Osteoblast (primary cell): Measurements from ENCODE around the gene C20orf141. TPM values are rescaled to one million over a fixed set of nuclear protein-coding genes. Genes with fewer than 3 reads are reported as not detected.
A peak's percentile ranks its signal among the peaks of the same experiment; 100 is the strongest.

Experiments
- DNase-seq: peaks from one replicate; pipeline ENCODE4 v3.0.0; 2011; ENCODE audit warnings: low spot score, mixed read lengths; ENCODE audit not compliant: insufficient read length; ENCODE audit errors: missing footprints
- H2AFZ ChIP-seq: 2 replicates; pipeline ENCODE4 v1.6.0; 2011; ENCODE audit warnings: mild to moderate bottlenecking, low read length
- H3K27ac ChIP-seq: 2 replicates; pipeline ENCODE4 v1.5.1; 2011; ENCODE audit warnings: mild to moderate bottlenecking, low read depth, low read length, moderate library complexity
- H3K27me3 ChIP-seq: 2 replicates; pipeline ENCODE4 v1.6.0; 2012; ENCODE audit warnings: mild to moderate bottlenecking, control low read depth, inconsistent platforms, low read length, moderate library complexity; ENCODE audit not compliant: insufficient read depth
- H3K36me3 ChIP-seq: 2 replicates; pipeline ENCODE4 v1.5.1; 2011; ENCODE audit warnings: mild to moderate bottlenecking, low read length, control low read depth, moderate library complexity; ENCODE audit not compliant: insufficient read depth
- H3K4me1 ChIP-seq: 2 replicates; pipeline ENCODE4 v1.5.1; 2011; ENCODE audit warnings: mild to moderate bottlenecking, low read length, control low read depth, moderate library complexity; ENCODE audit not compliant: insufficient read depth
- H3K4me2 ChIP-seq: 2 replicates; pipeline ENCODE4 v1.6.0; 2011; ENCODE audit warnings: mild to moderate bottlenecking, low read length; ENCODE audit not compliant: insufficient read depth
- H3K4me3 ChIP-seq: fragments of 200-600 bp; sonication (generic); 3 replicates; pipeline ENCODE4 v1.5.1; 2012; ENCODE audit warnings: mild to moderate bottlenecking, low read length, inconsistent platforms; ENCODE audit not compliant: insufficient read depth
- H3K79me2 ChIP-seq: 2 replicates; pipeline ENCODE4 v1.6.0; 2012; ENCODE audit warnings: mild to moderate bottlenecking, low read length, control low read depth, inconsistent platforms; ENCODE audit not compliant: insufficient read depth
- H3K9me3 ChIP-seq: 2 replicates; pipeline ENCODE4 v1.5.1; 2011; ENCODE audit warnings: low read depth, low read length, control low read depth
- H4K20me1 ChIP-seq: 2 replicates; pipeline ENCODE4 v1.6.0; 2012; ENCODE audit warnings: mild to moderate bottlenecking, low read length, control low read depth; ENCODE audit not compliant: insufficient read depth
- CTCF ChIP-seq: IDR thresholded peaks from 2 replicates; pipeline ENCODE4 v1.5.1; 2011; ENCODE audit warnings: mild to moderate bottlenecking, low read depth, low read length, moderate library complexity; ENCODE audit errors: extremely low read depth
- total RNA-seq: library from RNA; depleted of rRNA; stranded (reverse); fragments of >200 nt; gene quantifications from 2 replicates; pipeline ENCODE4 v1.2.3, GENCODE V29; 2012

C20orf141 gene
- total RNA-seq, 1 donor: 0.36 TPM

GRCh38 chr20:2837221-2837960, 22.6 kb downstream of the C20orf141 start:
- H3K79me2 ChIP-seq: peaks cover 14% of the 10 kb centered on the region
- no peak overlapping the region for H3K27ac ChIP-seq
- no peak overlapping the region for H2AFZ ChIP-seq
- no peak for TF ChIP-seq CTCF
- H3K4me2 ChIP-seq: no peak overlapping the region
- peaks cover 20% of the 10 kb centered on the region for H3K36me3 ChIP-seq
- peak; percentile 51 for DNase-seq
- H4K20me1 ChIP-seq: no peaks in the 10 kb centered on the region
- peaks cover 12% of the 10 kb centered on the region for H3K4me1 ChIP-seq
- no peaks in the 10 kb centered on the region for H3K27me3 ChIP-seq
- no peak overlapping the region for H3K4me3 ChIP-seq
- H3K9me3 ChIP-seq: no peaks in the 10 kb centered on the region

DNA sequence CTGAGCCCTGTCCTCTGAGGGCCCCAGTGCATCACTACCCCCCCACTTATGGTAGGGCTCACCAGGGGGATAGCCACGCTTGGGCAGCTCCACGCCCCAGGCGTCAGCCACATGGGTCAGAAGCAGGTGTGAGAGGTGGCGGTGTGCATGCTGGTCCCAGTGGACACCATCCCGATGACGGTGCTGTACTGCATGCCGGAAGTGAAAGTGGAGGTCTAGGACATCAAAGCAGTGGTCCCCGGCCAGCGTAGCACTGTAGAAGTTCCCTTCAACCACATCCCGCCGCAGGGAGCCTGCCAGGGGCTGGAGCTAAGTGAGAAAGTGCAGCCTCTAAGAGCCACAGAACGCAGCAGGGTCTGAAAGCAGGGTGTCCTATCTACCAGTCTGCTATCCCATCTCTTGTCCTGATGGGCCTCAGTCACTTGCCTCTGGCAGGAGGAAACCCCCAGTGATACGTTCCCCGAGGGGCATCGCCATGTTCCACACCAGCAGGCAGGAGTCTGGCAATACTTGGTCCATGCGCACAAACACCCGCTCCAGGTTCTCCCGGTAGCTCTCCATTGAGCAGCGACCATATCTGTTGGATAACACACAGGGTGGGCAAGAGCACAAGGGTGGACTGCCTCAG, 23.5 kb downstream of the C20orf141 start:
- no peak for TF ChIP-seq CTCF
- no peaks in the 10 kb centered on the region for H3K9me3 ChIP-seq
- peak; percentile 58 for DNase-seq
- peaks cover 12% of the 10 kb centered on the region for H3K4me1 ChIP-seq
- H3K4me3 ChIP-seq: no peak overlapping the region
- no peaks in the 10 kb centered on the region for H4K20me1 ChIP-seq
- no peak overlapping the region for H2AFZ ChIP-seq
- H3K27ac ChIP-seq: no peak overlapping the region
- H3K79me2 ChIP-seq: peaks cover 18% of the 10 kb centered on the region
- H3K4me2 ChIP-seq: no peak overlapping the region
- H3K36me3 ChIP-seq: peaks cover 20% of the 10 kb centered on the region
- no peaks in the 10 kb centered on the region for H3K27me3 ChIP-seq

DNA sequence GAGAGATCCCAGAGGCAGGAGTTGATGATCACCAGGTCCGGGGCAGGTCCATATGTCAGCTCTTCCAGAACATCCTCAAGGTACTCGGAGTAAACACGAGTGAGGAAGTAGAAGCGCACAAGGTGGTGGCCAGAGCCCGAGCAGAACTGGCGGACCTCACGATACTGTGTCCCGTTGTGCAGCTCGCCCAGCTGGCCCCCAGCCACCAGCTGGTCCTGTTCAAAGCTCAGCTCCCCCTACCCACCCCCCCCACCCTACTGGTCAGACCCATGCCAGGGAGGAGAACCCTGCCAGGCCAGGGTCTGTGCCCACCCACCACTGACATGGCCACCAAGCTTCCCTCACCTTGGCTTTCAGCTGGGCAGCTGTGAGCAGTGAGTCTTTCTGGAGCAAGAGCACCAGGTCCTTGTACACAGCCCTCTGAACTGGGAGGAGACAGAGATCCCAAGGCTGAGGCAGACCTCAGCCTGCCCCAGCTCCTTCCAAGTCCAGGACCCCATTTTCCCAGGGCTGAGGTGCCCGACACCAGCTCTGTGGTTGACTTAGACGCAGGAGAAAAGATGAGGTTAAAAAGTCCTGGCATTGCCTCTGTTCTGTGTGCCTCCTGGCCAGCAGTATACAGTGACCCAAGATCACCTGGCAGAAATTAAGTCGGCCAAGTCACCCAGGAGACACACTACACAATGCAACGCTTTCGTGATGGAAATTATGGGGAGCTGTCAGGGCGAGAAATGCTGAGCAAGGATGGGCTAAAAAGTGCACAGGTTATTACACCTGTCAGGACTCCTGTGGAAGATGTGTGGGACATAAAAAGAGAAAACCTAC, 24.3 kb downstream of the C20orf141 start:
- no peak for TF ChIP-seq CTCF
- Histone ChIP-seq H3K79me2 (peaks cover 22% of the 10 kb centered on the region), H3K4me1 (peaks cover 12% of the 10 kb centered on the region), H3K4me3 (no peak overlapping the region), H3K9me3 (no peaks in the 10 kb centered on the region), H3K36me3 (peaks cover 20% of the 10 kb centered on the region), H3K27me3 (no peaks in the 10 kb centered on the region), H4K20me1 (peaks cover 5% of the 10 kb centered on the region), H3K4me2 (no peak overlapping the region), H3K27ac (no peak overlapping the region), H2AFZ (no peak overlapping the region)
- peak; percentile 76 for DNase-seq
